GM23338 (cell line): ENCODE measurements around the gene MAPK7. TPM values are rescaled to one million over a fixed set of nuclear protein-coding genes. Genes with fewer than 3 reads are reported as not detected.

ENCODE experiments used
- ATAC-seq: fragments of 200-7000 bp; cut with Tn5 transposase; 3 replicates; pipeline ENCODE4 v1.9.1; 2020
- DNase-seq: peaks from one replicate; pipeline ENCODE4 v3.0.0-alpha.2; 2015; ENCODE audit warnings: low spot score
- H2AFZ ChIP-seq: fragments of 200-600 bp; sonication (generic); 2 replicates; pipeline ENCODE4 v1.8.0; 2016; ENCODE audit warnings: antibody characterized with exemption, mild to moderate bottlenecking, moderate library complexity
- H3F3A ChIP-seq: fragments of 200-600 bp; sonication (generic); replicated peaks from 2 replicates; pipeline ENCODE4 v1.8.0; 2017; ENCODE audit warnings: antibody characterized with exemption, mixed run types, low read depth
- H3K27ac ChIP-seq: fragments of 200-600 bp; sonication (generic); 2 replicates; pipeline ENCODE4 v1.6.1; 2016; ENCODE audit warnings: low read depth
- H3K27me3 ChIP-seq: fragments of 200-600 bp; sonication (generic); 2 replicates; pipeline ENCODE4 v1.8.0; 2016; ENCODE audit warnings: mild to moderate bottlenecking, mixed run types, moderate library complexity; ENCODE audit not compliant: insufficient read depth
- H3K36me3 ChIP-seq: fragments of 200-600 bp; sonication (generic); 2 replicates; pipeline ENCODE4 v1.8.0; 2016; ENCODE audit warnings: mild to moderate bottlenecking; ENCODE audit not compliant: insufficient read depth
- H3K4me1 ChIP-seq: fragments of 200-600 bp; sonication (generic); 2 replicates; pipeline ENCODE4 v1.8.0; 2016; ENCODE audit warnings: mild to moderate bottlenecking, moderate library complexity; ENCODE audit not compliant: insufficient read depth
- H3K4me2 ChIP-seq: fragments of 200-600 bp; sonication (generic); 2 replicates; pipeline ENCODE4 v1.7.1; 2017; ENCODE audit warnings: mixed run types
- H3K4me3 ChIP-seq: fragments of 200-600 bp; sonication (generic); 2 replicates; pipeline ENCODE4 v1.6.1; 2016; ENCODE audit warnings: mixed run types
- H3K79me2 ChIP-seq: fragments of 200-600 bp; sonication (generic); replicated peaks from 2 replicates; pipeline ENCODE4 v1.8.0; 2017; ENCODE audit warnings: mild to moderate bottlenecking; ENCODE audit not compliant: insufficient read depth
- H3K9me2 ChIP-seq: fragments of 200-600 bp; sonication (generic); 2 replicates; pipeline ENCODE4 v1.8.0; 2017; ENCODE audit not compliant: insufficient read depth
- H4K20me1 ChIP-seq: fragments of 200-600 bp; sonication (generic); replicated peaks from 2 replicates; pipeline ENCODE4 v1.8.0; 2017; ENCODE audit warnings: mild to moderate bottlenecking; ENCODE audit not compliant: insufficient read depth
- H3K27ac Mint-ChIP-seq: 2 replicates; pipeline ENCODE4 v1.8.0; 2020; ENCODE audit warnings: inconsistent platforms, mild to moderate bottlenecking, moderate library complexity, mixed read lengths
- H3K27me3 Mint-ChIP-seq: 3 replicates; pipeline ENCODE4 v1.8.0; 2022; ENCODE audit warnings: low read depth, mild to moderate bottlenecking, moderate library complexity, mixed read lengths, inconsistent platforms; ENCODE audit not compliant: insufficient read depth, poor library complexity
- H3K36me3 Mint-ChIP-seq: 3 replicates; pipeline ENCODE4 v1.8.0; 2021; ENCODE audit warnings: low read depth, mild to moderate bottlenecking, inconsistent platforms, moderate library complexity, mixed read lengths
- H3K4me1 Mint-ChIP-seq: 3 replicates; pipeline ENCODE4 v1.8.0; 2020; ENCODE audit warnings: mild to moderate bottlenecking, inconsistent platforms, mixed read lengths
- H3K4me3 Mint-ChIP-seq: 3 replicates; pipeline ENCODE4 v1.8.0; 2021; ENCODE audit warnings: moderate library complexity, mild to moderate bottlenecking, inconsistent platforms, mixed read lengths
- H3K9me3 Mint-ChIP-seq: 3 replicates; pipeline ENCODE4 v1.8.0; 2020; ENCODE audit warnings: moderate library complexity, mild to moderate bottlenecking, inconsistent platforms, mixed read lengths
- CREB1 ChIP-seq: fragments of 250-450 bp; sonication (Bioruptor Pico); IDR thresholded peaks from 2 replicates; pipeline ENCODE4 v1.5.0; 2020; ENCODE audit warnings: low read depth, mild to moderate bottlenecking, moderate library complexity
- EZH2 ChIP-seq: fragments of 200-600 bp; sonication (generic); IDR thresholded peaks from one replicate; pipeline ENCODE4 v1.8.0; 2017; ENCODE audit warnings: antibody characterized with exemption, mild to moderate bottlenecking, low read depth; ENCODE audit not compliant: unreplicated experiment
- EZH2phosphoT487 ChIP-seq: fragments of 200-600 bp; sonication (generic); IDR thresholded peaks from one replicate; pipeline ENCODE4 v1.8.1; 2018; ENCODE audit warnings: antibody characterized with exemption; ENCODE audit not compliant: unreplicated experiment
- JUNB ChIP-seq: IDR thresholded peaks from one replicate; pipeline ENCODE4 v1.6.1; 2016; ENCODE audit warnings: antibody characterized with exemption; ENCODE audit not compliant: unreplicated experiment
- NANOG ChIP-seq: IDR thresholded peaks from 2 replicates; pipeline ENCODE4 v1.6.1; 2016; ENCODE audit warnings: antibody characterized with exemption, borderline replicate concordance
- POLR2AphosphoS5 ChIP-seq: IDR thresholded peaks from 2 replicates; pipeline ENCODE4 v1.6.1; 2016; ENCODE audit warnings: antibody characterized with exemption, low read depth
- STAT1 ChIP-seq: IDR thresholded peaks from one replicate; pipeline ENCODE4 v1.6.1; 2016; ENCODE audit warnings: antibody characterized with exemption; ENCODE audit not compliant: unreplicated experiment
- ZNF114 ChIP-seq: fragments of 250-450 bp; sonication (Bioruptor Pico); IDR thresholded peaks from 2 replicates; pipeline ENCODE4 v1.5.0; 2020; ENCODE audit warnings: mild to moderate bottlenecking, moderate library complexity
- ZNF331 ChIP-seq: fragments of 250-450 bp; sonication (Bioruptor Pico); IDR thresholded peaks from 2 replicates; pipeline ENCODE4 v1.5.0; 2020; ENCODE audit warnings: low read depth, mild to moderate bottlenecking, moderate library complexity
- polyA plus RNA-seq: library from polyadenylated mRNA; unstranded; fragments of >200 nt; fragmentation: Nextera tagmentation; extraction: Ambion mirVana; gene quantifications from 2 replicates; pipeline ENCODE4 v1.2.1, GENCODE V29; 2016
- total RNA-seq: library from RNA; depleted of rRNA; stranded (reverse); fragments of >200 nt; shearing (Covaris generic); gene quantifications from 2 replicates; pipeline ENCODE4 v1.2.3, GENCODE V29; 2014
- TF ChIP-seq, protein P1 (sequence below): IDR thresholded peaks from 2 replicates; pipeline ENCODE4 v1.6.1; 2016; ENCODE audit warnings: antibody characterized with exemption
- TF ChIP-seq, protein P2 (sequence below): IDR thresholded peaks from one replicate; pipeline ENCODE4 v1.6.1; 2018; ENCODE audit warnings: antibody characterized with exemption; ENCODE audit not compliant: unreplicated experiment
- TF ChIP-seq, protein P3 (sequence below), 2 experiments: fragments of 200-600 bp in 1 of 2; sonication (generic) in 1 of 2; conservative IDR thresholded peaks; 2 replicates each; pipeline versions ENCODE4 v1.5.1 to v1.6.1; 2016 to 2017; ENCODE audit warnings: antibody characterized with exemption in 2 of 2, low read depth in 2 of 2, mild to moderate bottlenecking in 2 of 2, moderate library complexity in 1 of 2
- TF ChIP-seq, protein P4 (sequence below): fragments of 250-450 bp; sonication (Bioruptor Pico); IDR thresholded peaks from 2 replicates; pipeline ENCODE4 v1.5.0; 2020; ENCODE audit warnings: mild to moderate bottlenecking, moderate library complexity

MAPK7 gene
- total and polyA plus RNA-seq, 2 experiments from 2014 or later: 15.5 to 53.1 TPM

DNA sequence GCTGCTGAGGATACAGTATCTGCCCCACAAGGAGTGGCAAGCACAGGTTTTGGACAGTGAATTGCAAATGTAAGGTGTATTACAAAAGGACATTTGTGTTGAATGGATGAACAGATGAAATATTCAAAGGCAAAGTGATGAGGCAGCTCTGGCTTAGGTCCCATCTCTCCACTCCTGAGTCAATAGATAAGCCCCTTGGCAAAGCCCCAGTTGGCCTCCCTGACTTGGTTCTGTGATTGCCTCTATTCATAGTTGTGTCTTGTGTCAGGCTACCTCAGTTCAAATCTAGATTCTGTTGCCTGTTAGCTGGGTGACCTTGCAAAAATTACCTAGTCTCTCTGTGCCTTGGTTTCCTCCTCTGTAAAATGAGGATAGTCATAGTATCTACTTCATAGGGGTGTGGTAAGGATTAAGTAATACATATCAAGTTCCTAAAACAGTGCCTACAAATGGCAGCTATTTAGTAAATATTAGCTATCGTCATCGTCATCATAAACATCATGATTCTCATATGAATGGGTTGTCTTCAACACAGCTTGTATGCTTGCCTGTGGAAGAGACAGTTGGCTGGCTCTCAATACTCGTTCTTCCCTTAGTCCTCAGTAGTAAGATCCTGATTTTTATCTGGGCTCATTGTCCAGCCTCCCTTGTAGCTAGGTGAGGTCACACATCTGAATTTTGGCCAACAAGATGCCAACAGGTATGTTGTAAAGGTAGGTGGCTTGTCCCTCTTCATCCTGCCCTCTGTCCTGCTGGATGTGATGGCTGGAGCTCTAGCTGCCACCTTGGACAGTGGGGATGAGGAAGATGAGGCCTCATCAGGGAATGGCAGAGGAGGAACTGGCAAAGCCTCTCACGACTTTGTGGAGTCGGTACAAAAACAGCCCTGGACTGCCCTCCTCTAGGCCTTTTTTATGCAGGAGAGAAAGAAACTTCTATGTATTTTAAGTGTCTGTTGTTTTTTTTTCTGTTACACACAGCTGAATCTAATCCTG, 10.8 kb downstream of the MAPK7 start:
- no peaks in the 10 kb centered on the region; the same call in 1 of the 2 replicates for H3K36me3 ChIP-seq
- H3K4me3 ChIP-seq: no peak overlapping the region
- ATAC-seq: no peak
- no peak overlapping the region for H3K27ac Mint-ChIP-seq
- H3K36me3 Mint-ChIP-seq: peaks cover 20% of the 10 kb centered on the region
- TF ChIP-seq, protein P1, sequence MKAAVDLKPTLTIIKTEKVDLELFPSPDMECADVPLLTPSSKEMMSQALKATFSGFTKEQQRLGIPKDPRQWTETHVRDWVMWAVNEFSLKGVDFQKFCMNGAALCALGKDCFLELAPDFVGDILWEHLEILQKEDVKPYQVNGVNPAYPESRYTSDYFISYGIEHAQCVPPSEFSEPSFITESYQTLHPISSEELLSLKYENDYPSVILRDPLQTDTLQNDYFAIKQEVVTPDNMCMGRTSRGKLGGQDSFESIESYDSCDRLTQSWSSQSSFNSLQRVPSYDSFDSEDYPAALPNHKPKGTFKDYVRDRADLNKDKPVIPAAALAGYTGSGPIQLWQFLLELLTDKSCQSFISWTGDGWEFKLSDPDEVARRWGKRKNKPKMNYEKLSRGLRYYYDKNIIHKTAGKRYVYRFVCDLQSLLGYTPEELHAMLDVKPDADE: no peak
- TF ChIP-seq CREB1: no peak
- no peak for TF ChIP-seq ZNF114
- TF ChIP-seq, protein P2, sequence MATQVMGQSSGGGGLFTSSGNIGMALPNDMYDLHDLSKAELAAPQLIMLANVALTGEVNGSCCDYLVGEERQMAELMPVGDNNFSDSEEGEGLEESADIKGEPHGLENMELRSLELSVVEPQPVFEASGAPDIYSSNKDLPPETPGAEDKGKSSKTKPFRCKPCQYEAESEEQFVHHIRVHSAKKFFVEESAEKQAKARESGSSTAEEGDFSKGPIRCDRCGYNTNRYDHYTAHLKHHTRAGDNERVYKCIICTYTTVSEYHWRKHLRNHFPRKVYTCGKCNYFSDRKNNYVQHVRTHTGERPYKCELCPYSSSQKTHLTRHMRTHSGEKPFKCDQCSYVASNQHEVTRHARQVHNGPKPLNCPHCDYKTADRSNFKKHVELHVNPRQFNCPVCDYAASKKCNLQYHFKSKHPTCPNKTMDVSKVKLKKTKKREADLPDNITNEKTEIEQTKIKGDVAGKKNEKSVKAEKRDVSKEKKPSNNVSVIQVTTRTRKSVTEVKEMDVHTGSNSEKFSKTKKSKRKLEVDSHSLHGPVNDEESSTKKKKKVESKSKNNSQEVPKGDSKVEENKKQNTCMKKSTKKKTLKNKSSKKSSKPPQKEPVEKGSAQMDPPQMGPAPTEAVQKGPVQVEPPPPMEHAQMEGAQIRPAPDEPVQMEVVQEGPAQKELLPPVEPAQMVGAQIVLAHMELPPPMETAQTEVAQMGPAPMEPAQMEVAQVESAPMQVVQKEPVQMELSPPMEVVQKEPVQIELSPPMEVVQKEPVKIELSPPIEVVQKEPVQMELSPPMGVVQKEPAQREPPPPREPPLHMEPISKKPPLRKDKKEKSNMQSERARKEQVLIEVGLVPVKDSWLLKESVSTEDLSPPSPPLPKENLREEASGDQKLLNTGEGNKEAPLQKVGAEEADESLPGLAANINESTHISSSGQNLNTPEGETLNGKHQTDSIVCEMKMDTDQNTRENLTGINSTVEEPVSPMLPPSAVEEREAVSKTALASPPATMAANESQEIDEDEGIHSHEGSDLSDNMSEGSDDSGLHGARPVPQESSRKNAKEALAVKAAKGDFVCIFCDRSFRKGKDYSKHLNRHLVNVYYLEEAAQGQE: no peak
- TF ChIP-seq EZH2: no peak
- no peak for TF ChIP-seq NANOG
- TF ChIP-seq, protein P3, sequence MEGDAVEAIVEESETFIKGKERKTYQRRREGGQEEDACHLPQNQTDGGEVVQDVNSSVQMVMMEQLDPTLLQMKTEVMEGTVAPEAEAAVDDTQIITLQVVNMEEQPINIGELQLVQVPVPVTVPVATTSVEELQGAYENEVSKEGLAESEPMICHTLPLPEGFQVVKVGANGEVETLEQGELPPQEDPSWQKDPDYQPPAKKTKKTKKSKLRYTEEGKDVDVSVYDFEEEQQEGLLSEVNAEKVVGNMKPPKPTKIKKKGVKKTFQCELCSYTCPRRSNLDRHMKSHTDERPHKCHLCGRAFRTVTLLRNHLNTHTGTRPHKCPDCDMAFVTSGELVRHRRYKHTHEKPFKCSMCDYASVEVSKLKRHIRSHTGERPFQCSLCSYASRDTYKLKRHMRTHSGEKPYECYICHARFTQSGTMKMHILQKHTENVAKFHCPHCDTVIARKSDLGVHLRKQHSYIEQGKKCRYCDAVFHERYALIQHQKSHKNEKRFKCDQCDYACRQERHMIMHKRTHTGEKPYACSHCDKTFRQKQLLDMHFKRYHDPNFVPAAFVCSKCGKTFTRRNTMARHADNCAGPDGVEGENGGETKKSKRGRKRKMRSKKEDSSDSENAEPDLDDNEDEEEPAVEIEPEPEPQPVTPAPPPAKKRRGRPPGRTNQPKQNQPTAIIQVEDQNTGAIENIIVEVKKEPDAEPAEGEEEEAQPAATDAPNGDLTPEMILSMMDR (conservative IDR thresholded peaks at IDR 0.05; ENCODE audit: low read depth in 2 of 2): no peak
- no peak for TF ChIP-seq POLR2AphosphoS5
- no peak for TF ChIP-seq STAT1
- TF ChIP-seq, protein P4, sequence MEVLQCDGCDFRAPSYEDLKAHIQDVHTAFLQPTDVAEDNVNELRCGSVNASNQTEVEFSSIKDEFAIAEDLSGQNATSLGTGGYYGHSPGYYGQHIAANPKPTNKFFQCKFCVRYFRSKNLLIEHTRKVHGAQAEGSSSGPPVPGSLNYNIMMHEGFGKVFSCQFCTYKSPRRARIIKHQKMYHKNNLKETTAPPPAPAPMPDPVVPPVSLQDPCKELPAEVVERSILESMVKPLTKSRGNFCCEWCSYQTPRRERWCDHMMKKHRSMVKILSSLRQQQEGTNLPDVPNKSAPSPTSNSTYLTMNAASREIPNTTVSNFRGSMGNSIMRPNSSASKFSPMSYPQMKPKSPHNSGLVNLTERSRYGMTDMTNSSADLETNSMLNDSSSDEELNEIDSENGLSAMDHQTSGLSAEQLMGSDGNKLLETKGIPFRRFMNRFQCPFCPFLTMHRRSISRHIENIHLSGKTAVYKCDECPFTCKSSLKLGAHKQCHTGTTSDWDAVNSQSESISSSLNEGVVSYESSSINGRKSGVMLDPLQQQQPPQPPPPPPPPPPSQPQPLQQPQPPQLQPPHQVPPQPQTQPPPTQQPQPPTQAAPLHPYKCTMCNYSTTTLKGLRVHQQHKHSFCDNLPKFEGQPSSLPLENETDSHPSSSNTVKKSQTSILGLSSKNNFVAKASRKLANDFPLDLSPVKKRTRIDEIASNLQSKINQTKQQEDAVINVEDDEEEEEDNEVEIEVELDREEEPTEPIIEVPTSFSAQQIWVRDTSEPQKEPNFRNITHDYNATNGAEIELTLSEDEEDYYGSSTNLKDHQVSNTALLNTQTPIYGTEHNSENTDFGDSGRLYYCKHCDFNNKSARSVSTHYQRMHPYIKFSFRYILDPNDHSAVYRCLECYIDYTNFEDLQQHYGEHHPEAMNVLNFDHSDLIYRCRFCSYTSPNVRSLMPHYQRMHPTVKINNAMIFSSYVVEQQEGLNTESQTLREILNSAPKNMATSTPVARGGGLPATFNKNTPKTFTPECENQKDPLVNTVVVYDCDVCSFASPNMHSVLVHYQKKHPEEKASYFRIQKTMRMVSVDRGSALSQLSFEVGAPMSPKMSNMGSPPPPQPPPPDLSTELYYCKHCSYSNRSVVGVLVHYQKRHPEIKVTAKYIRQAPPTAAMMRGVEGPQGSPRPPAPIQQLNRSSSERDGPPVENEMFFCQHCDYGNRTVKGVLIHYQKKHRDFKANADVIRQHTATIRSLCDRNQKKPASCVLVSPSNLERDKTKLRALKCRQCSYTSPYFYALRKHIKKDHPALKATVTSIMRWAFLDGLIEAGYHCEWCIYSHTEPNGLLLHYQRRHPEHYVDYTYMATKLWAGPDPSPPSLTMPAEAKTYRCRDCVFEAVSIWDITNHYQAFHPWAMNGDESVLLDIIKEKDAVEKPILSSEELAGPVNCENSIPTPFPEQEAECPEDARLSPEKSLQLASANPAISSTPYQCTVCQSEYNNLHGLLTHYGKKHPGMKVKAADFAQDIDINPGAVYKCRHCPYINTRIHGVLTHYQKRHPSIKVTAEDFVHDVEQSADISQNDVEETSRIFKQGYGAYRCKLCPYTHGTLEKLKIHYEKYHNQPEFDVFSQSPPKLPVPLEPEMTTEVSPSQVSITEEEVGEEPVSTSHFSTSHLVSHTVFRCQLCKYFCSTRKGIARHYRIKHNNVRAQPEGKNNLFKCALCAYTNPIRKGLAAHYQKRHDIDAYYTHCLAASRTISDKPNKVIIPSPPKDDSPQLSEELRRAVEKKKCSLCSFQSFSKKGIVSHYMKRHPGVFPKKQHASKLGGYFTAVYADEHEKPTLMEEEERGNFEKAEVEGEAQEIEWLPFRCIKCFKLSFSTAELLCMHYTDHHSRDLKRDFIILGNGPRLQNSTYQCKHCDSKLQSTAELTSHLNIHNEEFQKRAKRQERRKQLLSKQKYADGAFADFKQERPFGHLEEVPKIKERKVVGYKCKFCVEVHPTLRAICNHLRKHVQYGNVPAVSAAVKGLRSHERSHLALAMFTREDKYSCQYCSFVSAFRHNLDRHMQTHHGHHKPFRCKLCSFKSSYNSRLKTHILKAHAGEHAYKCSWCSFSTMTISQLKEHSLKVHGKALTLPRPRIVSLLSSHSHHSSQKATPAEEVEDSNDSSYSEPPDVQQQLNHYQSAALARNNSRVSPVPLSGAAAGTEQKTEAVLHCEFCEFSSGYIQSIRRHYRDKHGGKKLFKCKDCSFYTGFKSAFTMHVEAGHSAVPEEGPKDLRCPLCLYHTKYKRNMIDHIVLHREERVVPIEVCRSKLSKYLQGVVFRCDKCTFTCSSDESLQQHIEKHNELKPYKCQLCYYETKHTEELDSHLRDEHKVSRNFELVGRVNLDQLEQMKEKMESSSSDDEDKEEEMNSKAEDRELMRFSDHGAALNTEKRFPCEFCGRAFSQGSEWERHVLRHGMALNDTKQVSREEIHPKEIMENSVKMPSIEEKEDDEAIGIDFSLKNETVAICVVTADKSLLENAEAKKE: no peak
- no peak for TF ChIP-seq EZH2phosphoT487
- no peak for TF ChIP-seq ZNF331 (CRISPR knock-in tag)
- TF ChIP-seq JUNB: no peak
- H3K4me3 Mint-ChIP-seq: no peak overlapping the region
- no peak overlapping the region for H2AFZ ChIP-seq
- no peak overlapping the region for H3K27ac ChIP-seq
- peaks cover 54% of the 10 kb centered on the region for H3K4me1 Mint-ChIP-seq
- no peaks in the 10 kb centered on the region; the same call in 2 of the 3 replicates for H3K9me3 Mint-ChIP-seq
- H3K27me3 ChIP-seq: no peaks in the 10 kb centered on the region
- no peaks in the 10 kb centered on the region for H3K79me2 ChIP-seq
- H3K4me2 ChIP-seq: no peak overlapping the region
- H3K4me1 ChIP-seq: peaks cover 29% of the 10 kb centered on the region
- peaks cover 8% of the 10 kb centered on the region for H3K27me3 Mint-ChIP-seq
- no peak for DNase-seq
- H3K9me2 ChIP-seq: no peaks in the 10 kb centered on the region
- H3F3A ChIP-seq: peaks cover 12% of the 10 kb centered on the region
- H4K20me1 ChIP-seq: no peaks in the 10 kb centered on the region
